Activated CD8-positive, alpha-beta T cell treated with anti-CD3 and anti-CD28 coated beads, Interleukin-2, amount 10 ng/mL, durations not matched to agents 7 days and 5 days (primary cell): ENCODE results near the gene CD200. TPM values are rescaled to one million over a fixed set of nuclear protein-coding genes. Genes with fewer than 3 reads are reported as not detected.
A peak's percentile ranks its signal among the peaks of the same experiment; 100 is the strongest.

ENCODE experiments used
- ATAC-seq: fragments of 150-1000 bp; cut with Tn5 transposase; one replicate; pipeline ENCODE4 v1.10.0; 2021; ENCODE audit warnings: moderate library complexity
- CTCF ChIA-PET: fragments of 350-600 bp; sonication (Branson Sonifier 250); formaldehyde crosslinking; loops from one replicate; lab custom pipeline; 2021; ENCODE audit warnings: antibody characterized with exemption; lab: Charles Lee
- POLR2A ChIA-PET: fragments of 350-600 bp; sonication (Branson Sonifier 250); formaldehyde crosslinking; loops from one replicate; lab custom pipeline; 2021; ENCODE audit warnings: antibody characterized with exemption; lab: Charles Lee
- DNase-seq: peaks from one replicate; pipeline ENCODE4 v3.0.0-alpha.2; 2020
- H3K27ac Mint-ChIP-seq: one replicate; pipeline ENCODE4 v1.8.0; 2021; ENCODE audit warnings: mild to moderate bottlenecking, mixed read lengths
- H3K27me3 Mint-ChIP-seq: one replicate; pipeline ENCODE4 v1.8.0; 2021; ENCODE audit warnings: low read depth, mixed read lengths
- H3K36me3 Mint-ChIP-seq: one replicate; pipeline ENCODE4 v1.8.0; 2021; ENCODE audit warnings: low read depth, mixed read lengths
- H3K4me1 Mint-ChIP-seq: one replicate; pipeline ENCODE4 v1.8.0; 2021; ENCODE audit warnings: low read depth, mixed read lengths
- H3K4me3 Mint-ChIP-seq: one replicate; pipeline ENCODE4 v1.8.0; 2021; ENCODE audit warnings: mild to moderate bottlenecking, mixed read lengths
- H3K9me3 Mint-ChIP-seq: one replicate; pipeline ENCODE4 v1.8.0; 2022; ENCODE audit warnings: mixed read lengths; ENCODE audit not compliant: insufficient read depth
- total RNA-seq, 2 experiments: library from RNA; stranded (reverse); gene quantifications; one replicate each; pipeline ENCODE4 v1.2.3, GENCODE V29; 2021

CD200 gene
- total RNA-seq, 2 experiments from 2014 or later: 0.86 to 1.4 TPM

GRCh38 chr3:112365035-112365434 lies 32.1 kb downstream of the CD200 start:
- no peak overlapping the region for H3K4me3 Mint-ChIP-seq
- ATAC-seq: no peak
- POLR2A ChIA-PET: interaction anchor here (0.9 kb wide), 1 partner anchor 20 kb away, joined by 3 read pairs; no protein-coding TSS in a partner anchor

GRCh38 chr3:112365636-112366035 lies 32.7 kb downstream of the CD200 start:
- Mint-ChIP-seq H3K27me3 (no peaks in the 10 kb centered on the region), H3K36me3 (no peaks in the 10 kb centered on the region), H3K4me3 (no peak overlapping the region), H3K4me1 (peaks cover 19% of the 10 kb centered on the region), H3K9me3 (no peaks in the 10 kb centered on the region), H3K27ac (no peak overlapping the region)
- CTCF ChIA-PET: interaction anchor here (0.8 kb wide), 1 partner anchor 32 kb away, joined by 3 read pairs; the partner anchor contains the start of gene CD200
- POLR2A ChIA-PET: no interaction called here
- no peak for ATAC-seq
- DNase-seq: no peak

More at GRCh38 chr3:112365035-112365434, 32.1 kb downstream of the CD200 start:
- H3K36me3 Mint-ChIP-seq: no peaks in the 10 kb centered on the region
- H3K27ac Mint-ChIP-seq: no peak overlapping the region
- no peaks in the 10 kb centered on the region for H3K9me3 Mint-ChIP-seq
- peaks cover 19% of the 10 kb centered on the region for H3K4me1 Mint-ChIP-seq
- H3K27me3 Mint-ChIP-seq: no peaks in the 10 kb centered on the region
- CTCF ChIA-PET: interaction anchor here (0.8 to 1.0 kb wide), 2 partner anchors 21 to 32 kb away, joined by 3 read pairs; partner anchors contain the start of gene CD200
- DNase-seq: no peak

DNA sequence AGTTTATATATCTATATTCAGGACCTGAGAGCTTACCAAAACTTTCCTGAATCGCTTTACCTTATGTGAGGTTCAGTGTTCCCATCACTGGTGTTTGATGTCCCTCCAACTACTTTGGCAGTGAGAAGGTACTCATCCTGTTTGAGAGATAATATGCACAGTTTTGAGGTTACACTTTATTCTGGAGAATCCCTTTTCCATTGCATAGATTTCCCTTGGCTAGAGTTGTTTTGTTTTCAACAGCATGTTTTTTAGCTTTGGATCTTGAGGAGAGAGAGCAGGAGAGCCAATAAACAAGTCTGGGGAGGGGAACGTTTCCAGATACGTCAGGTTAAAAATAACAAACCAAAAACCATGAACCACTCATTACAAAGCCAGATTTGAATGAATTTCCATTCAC lies 33.6 kb downstream of the CD200 start:
- Mint-ChIP-seq H3K36me3 (no peaks in the 10 kb centered on the region), H3K27me3 (no peaks in the 10 kb centered on the region), H3K4me1 (peaks cover 19% of the 10 kb centered on the region), H3K27ac (no peak overlapping the region), H3K9me3 (no peaks in the 10 kb centered on the region), H3K4me3 (no peak overlapping the region)
- CTCF ChIA-PET: no interaction called here
- no peak for ATAC-seq
- no peak for DNase-seq
- POLR2A ChIA-PET: no interaction called here

- Mint-ChIP-seq H3K4me3 (no peak overlapping the region), H3K4me1 (peaks cover 17% of the 10 kb centered on the region), H3K27me3 (no peaks in the 10 kb centered on the region), H3K36me3 (no peaks in the 10 kb centered on the region), H3K9me3 (no peaks in the 10 kb centered on the region), H3K27ac (no peak overlapping the region)
- DNase-seq: no peak
- CTCF ChIA-PET: no interaction called here
- POLR2A ChIA-PET: no interaction called here
- ATAC-seq: no peak
Observed at GRCh38 chr3:112371569-112371968, 38.6 kb downstream of the CD200 start.

DNA sequence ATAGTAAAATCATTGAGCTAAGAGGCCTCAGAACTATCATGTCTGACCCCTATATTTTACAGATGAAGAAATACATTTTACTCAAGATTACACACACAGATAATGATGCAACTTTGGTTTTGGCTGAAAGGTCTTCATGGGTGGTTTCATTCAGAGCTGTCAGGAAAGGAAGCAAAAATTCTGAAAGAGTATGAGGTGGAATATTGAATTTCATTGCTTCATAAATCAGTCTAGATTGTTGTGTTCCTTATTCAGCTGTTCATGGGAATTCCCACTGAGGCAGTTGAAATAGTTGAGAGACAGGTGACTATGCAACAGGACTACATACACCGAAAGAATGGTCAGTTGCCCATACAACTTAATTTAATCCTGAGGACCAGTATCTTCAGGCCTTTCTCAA lies 39.4 kb downstream of the CD200 start:
- H3K27ac Mint-ChIP-seq: no peak overlapping the region
- POLR2A ChIA-PET: no interaction called here

DNA sequence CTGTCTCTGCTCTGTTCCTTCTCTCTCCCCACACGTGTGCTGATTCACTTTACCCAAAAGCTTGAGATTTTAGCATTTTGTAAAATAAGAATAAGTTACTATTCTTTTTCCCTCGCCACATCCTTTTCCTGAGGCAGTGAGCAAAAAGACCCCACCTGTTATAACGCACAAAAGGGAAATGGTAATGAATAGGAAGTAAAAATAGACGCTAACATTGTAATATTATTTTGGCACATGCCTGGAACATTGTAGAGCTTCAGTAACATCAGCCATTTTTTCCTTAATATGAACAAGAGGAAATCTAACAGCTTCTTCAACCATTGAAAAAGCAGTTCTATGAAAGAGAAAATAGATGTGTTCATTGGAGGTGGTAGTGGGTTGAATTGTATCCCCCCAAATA lies 40.5 kb downstream of the CD200 start:
- Mint-ChIP-seq H3K27me3 (no peaks in the 10 kb centered on the region), H3K27ac (peak overlapping the region; percentile 41), H3K4me3 (no peak overlapping the region), H3K9me3 (no peaks in the 10 kb centered on the region), H3K4me1 (peaks cover 16% of the 10 kb centered on the region), H3K36me3 (no peaks in the 10 kb centered on the region)
- ChIA-PET POLR2A (no interaction called here), CTCF (interaction anchor here (1.5 kb wide), 1 partner anchor 40 kb away, joined by 3 read pairs; the partner anchor contains the start of gene CD200)
- no peak for ATAC-seq
- DNase-seq: no peak

More for the DNA sequence above, 39.4 kb downstream of the CD200 start:
- Mint-ChIP-seq H3K4me1 (peaks cover 16% of the 10 kb centered on the region), H3K27me3 (no peaks in the 10 kb centered on the region), H3K4me3 (no peak overlapping the region), H3K36me3 (no peaks in the 10 kb centered on the region), H3K9me3 (no peaks in the 10 kb centered on the region)
- CTCF ChIA-PET: interaction anchor here (1.5 kb wide), 1 partner anchor 39 kb away, joined by 3 read pairs; the partner anchor contains the start of gene CD200
- ATAC-seq (no peak), DNase-seq (no peak)

- DNase-seq (no peak), ATAC-seq (no peak)
- Mint-ChIP-seq H3K27me3 (no peaks in the 10 kb centered on the region), H3K27ac (no peak overlapping the region), H3K4me3 (no peak overlapping the region), H3K36me3 (no peaks in the 10 kb centered on the region), H3K9me3 (no peaks in the 10 kb centered on the region), H3K4me1 (peaks cover 16% of the 10 kb centered on the region)
- CTCF ChIA-PET: interaction anchor here (1.5 kb wide), 1 partner anchor 41 kb away, joined by 3 read pairs; the partner anchor contains the start of gene CD200
- POLR2A ChIA-PET: no interaction called here
Observed at GRCh38 chr3:112373924-112374323, 41.0 kb downstream of the CD200 start.

DNA sequence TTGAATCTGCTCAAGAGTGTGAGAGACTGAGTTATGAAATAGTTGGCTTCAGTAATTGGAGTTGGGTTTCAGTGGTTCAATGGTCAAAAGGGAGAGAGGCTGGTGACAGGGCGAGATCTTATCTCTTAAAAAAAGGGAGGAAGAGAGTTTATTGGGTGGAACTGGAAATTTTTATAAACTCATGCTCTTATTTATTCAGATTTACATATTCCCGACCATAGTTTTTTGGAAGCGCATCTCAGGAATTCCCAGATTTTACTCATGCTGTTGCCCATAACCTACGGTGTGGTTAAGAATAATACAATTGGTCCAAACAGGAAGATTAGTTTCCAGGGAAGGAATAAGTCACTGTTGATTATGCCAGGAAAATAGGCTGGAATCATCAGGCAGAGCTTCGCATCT lies 41.4 kb downstream of the CD200 start:
- Mint-ChIP-seq H3K4me1 (peaks cover 16% of the 10 kb centered on the region), H3K27ac (no peak overlapping the region), H3K27me3 (no peaks in the 10 kb centered on the region), H3K36me3 (no peaks in the 10 kb centered on the region), H3K9me3 (no peaks in the 10 kb centered on the region), H3K4me3 (no peak overlapping the region)
- CTCF ChIA-PET: no interaction called here
- DNase-seq: no peak
- POLR2A ChIA-PET: no interaction called here
- no peak for ATAC-seq

- no peak overlapping the region for H3K27ac Mint-ChIP-seq
- CTCF ChIA-PET: no interaction called here
Observed at GRCh38 chr3:112375117-112375516, 42.2 kb downstream of the CD200 start.

GRCh38 chr3:112376241-112376911 lies 43.4 kb downstream of the CD200 start:
- Mint-ChIP-seq H3K4me3 (no peak overlapping the region), H3K9me3 (no peaks in the 10 kb centered on the region), H3K27ac (no peak overlapping the region), H3K36me3 (no peaks in the 10 kb centered on the region), H3K27me3 (no peaks in the 10 kb centered on the region), H3K4me1 (peaks cover 16% of the 10 kb centered on the region)
- DNase-seq: no peak
- CTCF ChIA-PET: no interaction called here
- POLR2A ChIA-PET: no interaction called here
- no peak for ATAC-seq

More at GRCh38 chr3:112375117-112375516, 42.2 kb downstream of the CD200 start:
- ATAC-seq (no peak), DNase-seq (no peak)
- H3K9me3 Mint-ChIP-seq: no peaks in the 10 kb centered on the region
- H3K4me3 Mint-ChIP-seq: no peak overlapping the region
- peaks cover 16% of the 10 kb centered on the region for H3K4me1 Mint-ChIP-seq
- POLR2A ChIA-PET: interaction anchor here (0.6 kb wide), 1 partner anchor 126 kb away, joined by 3 read pairs; no protein-coding TSS in a partner anchor
- no peaks in the 10 kb centered on the region for H3K36me3 Mint-ChIP-seq
- H3K27me3 Mint-ChIP-seq: no peaks in the 10 kb centered on the region

- H3K4me1 Mint-ChIP-seq: peaks cover 16% of the 10 kb centered on the region
- DNase-seq: no peak
- ChIA-PET CTCF (no interaction called here), POLR2A (no interaction called here)
- H3K27ac Mint-ChIP-seq: no peak overlapping the region
- H3K9me3 Mint-ChIP-seq: no peaks in the 10 kb centered on the region
- H3K27me3 Mint-ChIP-seq: no peaks in the 10 kb centered on the region
- ATAC-seq: no peak
- no peak overlapping the region for H3K4me3 Mint-ChIP-seq
- no peaks in the 10 kb centered on the region for H3K36me3 Mint-ChIP-seq
Observed at GRCh38 chr3:112376992-112377391, 44.0 kb downstream of the CD200 start.

- no peaks in the 10 kb centered on the region for H3K9me3 Mint-ChIP-seq
- H3K4me3 Mint-ChIP-seq: no peak overlapping the region
- no peak for DNase-seq
- H3K27me3 Mint-ChIP-seq: no peaks in the 10 kb centered on the region
- ATAC-seq: no peak
- peaks cover 13% of the 10 kb centered on the region for H3K4me1 Mint-ChIP-seq
- H3K27ac Mint-ChIP-seq: no peak overlapping the region
- ChIA-PET POLR2A (no interaction called here), CTCF (no interaction called here)
- no peaks in the 10 kb centered on the region for H3K36me3 Mint-ChIP-seq
Observed at GRCh38 chr3:112377568-112378071, 44.7 kb downstream of the CD200 start.
